SK-N-SH (cell line): ENCODE data around the gene MON1B. TPM values are rescaled to one million over a fixed set of nuclear protein-coding genes. Genes with fewer than 3 reads are reported as not detected.

Experiments
- CTCF ChIA-PET: fragments of 300-600, 350-600 bp; formaldehyde crosslinking; extraction: SDS; loops from one replicate; lab custom pipeline; 2021; lab: Yijun Ruan, JAX
- POLR2A ChIA-PET: fragments of 350-600 bp; sonication (Branson Sonifier 250); formaldehyde crosslinking; extraction: SDS; loops from one replicate; lab custom pipeline; 2020; ENCODE audit warnings: antibody characterized with exemption, inconsistent platforms; lab: Yijun Ruan, JAX
- DNase-seq: peaks from one replicate; pipeline ENCODE4 v3.0.0; 2012
- H2AFZ ChIP-seq: fragments of 200-600 bp; sonication (generic); 2 replicates; pipeline ENCODE4 v1.8.1; 2016; ENCODE audit warnings: antibody characterized with exemption, mild to moderate bottlenecking, low read depth
- H3F3A ChIP-seq: fragments of 200-600 bp; sonication (generic); replicated peaks from 2 replicates; pipeline ENCODE3; 2016; ENCODE audit warnings: antibody characterized with exemption, mild to moderate bottlenecking; ENCODE audit not compliant: insufficient read depth
- H3K27ac ChIP-seq, 2 experiments: fragments of 200-500 bp in 1 of 2; fragments of 200-600 bp in 1 of 2; sonication (Bioruptor generic) in 1 of 2; sonication (generic), shearing (Covaris generic) in 1 of 2; 2 replicates each; pipeline versions ENCODE4 v1.5.1 to v1.6.1; 2014 to 2016; ENCODE audit warnings: low read depth in 2 of 2, inconsistent platforms in 1 of 2, low read length in 1 of 2, mild to moderate bottlenecking in 1 of 2, mixed read lengths in 1 of 2
- H3K27me3 ChIP-seq: fragments of 200-600 bp; sonication (generic), shearing (Covaris generic); 2 replicates; pipeline ENCODE4 v1.6.1; 2016; ENCODE audit warnings: mixed run types; ENCODE audit not compliant: insufficient read depth
- H3K36me3 ChIP-seq, 2 experiments: fragments of 200-500 bp in 1 of 2; fragments of 200-600 bp in 1 of 2; sonication (Bioruptor generic) in 1 of 2; sonication (generic) in 1 of 2; replicated peaks in 1 of 2; 2 replicates each; pipeline versions ENCODE3 to v1.5.1; 2014 to 2016; ENCODE audit warnings: low read length in 1 of 2, mild to moderate bottlenecking in 1 of 2; ENCODE audit not compliant: insufficient read depth in 2 of 2, control insufficient read depth in 1 of 2
- H3K4me1 ChIP-seq, 2 experiments: fragments of 200-500 bp in 1 of 2; fragments of 200-600 bp in 1 of 2; sonication (Bioruptor generic) in 1 of 2; sonication (generic), shearing (Covaris generic) in 1 of 2; 2 replicates each; pipeline versions ENCODE4 v1.5.1 to v1.6.1; 2014 to 2016; ENCODE audit warnings: low read depth in 1 of 2, low read length in 1 of 2, mixed run types in 1 of 2; ENCODE audit not compliant: insufficient read depth in 2 of 2, control insufficient read depth in 1 of 2
- H3K4me2 ChIP-seq: fragments of 200-600 bp; sonication (generic), shearing (Covaris generic); 2 replicates; pipeline ENCODE4 v1.6.1; 2017; ENCODE audit warnings: mixed run types
- H3K4me3 ChIP-seq, 2 experiments: fragments of 200-500 bp in 1 of 2; fragments of 200-600 bp in 1 of 2; sonication (Bioruptor generic) in 1 of 2; sonication (generic), shearing (Covaris generic) in 1 of 2; 2 replicates each; pipeline versions ENCODE4 v1.5.1 to v1.8.1; 2014 to 2016; ENCODE audit warnings: low read depth in 2 of 2, inconsistent platforms in 1 of 2, low read length in 1 of 2, mild to moderate bottlenecking in 1 of 2, mixed read lengths in 1 of 2, moderate library complexity in 1 of 2
- H3K79me2 ChIP-seq: fragments of 200-600 bp; sonication (generic); 2 replicates; pipeline ENCODE4 v1.8.1; 2017; ENCODE audit warnings: mild to moderate bottlenecking; ENCODE audit not compliant: insufficient read depth
- H3K9ac ChIP-seq: fragments of 200-600 bp; sonication (generic); 2 replicates; pipeline ENCODE4 v1.6.1; 2017; ENCODE audit warnings: mixed run types
- H3K9me2 ChIP-seq: fragments of 200-600 bp; sonication (generic); 2 replicates; pipeline ENCODE4 v1.6.1; 2017; ENCODE audit warnings: mixed run types
- H3K9me3 ChIP-seq: fragments of 200-600 bp; sonication (generic); 2 replicates; pipeline ENCODE4 v1.6.1; 2017; ENCODE audit warnings: mixed run types, mild to moderate bottlenecking, moderate library complexity
- H4K20me1 ChIP-seq: fragments of 200-600 bp; sonication (generic); 2 replicates; pipeline ENCODE4 v1.6.1; 2017; ENCODE audit warnings: mild to moderate bottlenecking, mixed run types; ENCODE audit not compliant: insufficient read depth
- CHD2 ChIP-seq: fragments of 150-350 bp; IDR thresholded peaks from 2 replicates; pipeline ENCODE4 v1.6.1; 2018; ENCODE audit warnings: low read length; ENCODE audit not compliant: partially characterized antibody
- CTCF ChIP-seq: fragments of 200-600 bp; sonication (generic); IDR thresholded peaks from 2 replicates; pipeline ENCODE4 v1.6.1; 2017; ENCODE audit warnings: antibody characterized with exemption, mild to moderate bottlenecking, moderate library complexity
- ELF1 ChIP-seq: IDR thresholded peaks from 2 replicates; pipeline ENCODE4 v1.4.0; 2012
- FOXJ3 ChIP-seq: sonication (generic); formaldehyde crosslinking; IDR thresholded peaks from 2 replicates; pipeline ENCODE4 v1.5.1; 2020; ENCODE audit warnings: mild to moderate bottlenecking, missing genetic modification reagents
- FOXM1 ChIP-seq: IDR thresholded peaks from 2 replicates; pipeline ENCODE4 v1.4.0; 2012; ENCODE audit warnings: low read depth, mild to moderate bottlenecking
- GABPA ChIP-seq: IDR thresholded peaks from 2 replicates; pipeline ENCODE4 v1.4.0; 2012; ENCODE audit warnings: low read depth, mild to moderate bottlenecking
- GATA2 ChIP-seq: sonication (generic); formaldehyde crosslinking; IDR thresholded peaks from 2 replicates; pipeline ENCODE4 v1.5.0; 2020; ENCODE audit warnings: mild to moderate bottlenecking, missing genetic modification reagents
- IRF3 ChIP-seq: fragments of 150-350 bp; IDR thresholded peaks from 2 replicates; pipeline ENCODE4 v1.6.1; 2016; ENCODE audit warnings: mild to moderate bottlenecking, low read depth, low read length
- JUND ChIP-seq: IDR thresholded peaks from 2 replicates; pipeline ENCODE4 v1.4.0; 2012
- MEF2A ChIP-seq: IDR thresholded peaks from 2 replicates; pipeline ENCODE4 v1.4.0; 2012; ENCODE audit warnings: low read depth, borderline replicate concordance
- MXI1 ChIP-seq: IDR thresholded peaks from 2 replicates; pipeline ENCODE4 v1.6.1; 2012; ENCODE audit warnings: mild to moderate bottlenecking, low read depth, low read length, improper control_type of control experiment
- NRF1 ChIP-seq: IDR thresholded peaks from 2 replicates; pipeline ENCODE4 v1.6.1; 2012; ENCODE audit warnings: low read depth, mild to moderate bottlenecking, low read length
- RAD21 ChIP-seq: IDR thresholded peaks from 2 replicates; pipeline ENCODE4 v1.6.1; 2012; ENCODE audit warnings: mild to moderate bottlenecking, low read length
- RCOR1 ChIP-seq: fragments of 150-350 bp; IDR thresholded peaks from 2 replicates; pipeline ENCODE4 v1.6.1; 2017; ENCODE audit warnings: antibody characterized with exemption, low read length
- REST ChIP-seq: IDR thresholded peaks from 2 replicates; pipeline ENCODE4 v1.6.1; 2012; ENCODE audit warnings: mild to moderate bottlenecking, low read depth, low read length, moderate library complexity
- RFX5 ChIP-seq: IDR thresholded peaks from 2 replicates; pipeline ENCODE4 v1.6.1; 2012; ENCODE audit warnings: mild to moderate bottlenecking, improper control_type of control experiment, low read length
- RXRA ChIP-seq: IDR thresholded peaks from 2 replicates; pipeline ENCODE4 v1.4.0; 2012; ENCODE audit warnings: low read depth, mild to moderate bottlenecking, borderline replicate concordance
- SIN3A ChIP-seq: IDR thresholded peaks from 2 replicates; pipeline ENCODE4 v1.6.1; 2012; ENCODE audit warnings: low read depth, mild to moderate bottlenecking, low read length, moderate library complexity, borderline replicate concordance
- SMC3 ChIP-seq: IDR thresholded peaks from 2 replicates; pipeline ENCODE4 v1.6.1; 2012; ENCODE audit warnings: low read depth, low read length, improper control_type of control experiment
- TAF1 ChIP-seq: IDR thresholded peaks from 2 replicates; pipeline ENCODE4 v1.6.1; 2012; ENCODE audit warnings: low read depth, mild to moderate bottlenecking, low read length, moderate library complexity, borderline replicate concordance
- TCF12 ChIP-seq: IDR thresholded peaks from 2 replicates; pipeline ENCODE4 v1.4.0; 2012
- USF1 ChIP-seq: IDR thresholded peaks from 2 replicates; pipeline ENCODE4 v1.4.0; 2012; ENCODE audit warnings: low read depth, borderline replicate concordance
- YY1 ChIP-seq: IDR thresholded peaks from 2 replicates; pipeline ENCODE4 v1.4.0; 2012; ENCODE audit warnings: low read depth, mild to moderate bottlenecking
- ZBTB33 ChIP-seq: IDR thresholded peaks from 2 replicates; pipeline ENCODE4 v1.4.0; 2012; ENCODE audit warnings: low read depth, borderline replicate concordance
- WGBS: methylation state at CpG from one replicate; pipeline ENCODE4 v1.1.6; 2017; ENCODE audit warnings: low lambda C conversion rate; 5-methylcytosine and 5-hydroxymethylcytosine counted together
- polyA plus RNA-seq, 3 experiments: library from polyadenylated mRNA; depleted of rRNA; stranded (reverse); fragments of >200 nt; gene quantifications; 2 replicates each; pipeline ENCODE4 v1.2.3, GENCODE V29; 2012

The MON1B gene
- 13.5 and 16.9 TPM in 2 replicates for polyA plus RNA-seq (2012; rRNA removed)
- polyA plus RNA-seq (2012; cell fraction: cytosol; rRNA removed), result 8.0 and 10.4 TPM in 2 replicates
- polyA plus RNA-seq (2012; cell fraction: nucleus; rRNA removed), result 45.0 and 54.1 TPM in 2 replicates

GRCh38 chr16:77190478-77191258 lies at the start of gene MON1B:
Gene MON1B, plus strand, starts transcription at chr16:77191190. Its CDS starts 296 bp downstream, at chr16:77191486.
- under 1% methylated on average over 47 of the region's 63 CpGs for WGBS
- Histone ChIP-seq H3K27me3 (no peaks in the 10 kb centered on the region), H3K4me2 (peak within 1 kb of the TSS; percentile 94), H3K36me3 (peaks cover 0 to 21% of the 10 kb centered on the region in 2 experiments), H3K27ac (peak within 1 kb of the TSS; percentile 95 to 98), H3K9me3 (no peaks in the 10 kb centered on the region), H3K4me3 (peak within 1 kb of the TSS; percentile 86 to 98), H3F3A (no peaks in the 10 kb centered on the region), H3K4me1 (peaks cover 0 to 17% of the 10 kb centered on the region in 2 experiments; a peak in 3 of 4 replicates), H3K79me2 (peaks cover 28% of the 10 kb centered on the region), H3K9ac (peak within 1 kb of the TSS; percentile 78), H3K9me2 (no peaks in the 10 kb centered on the region), H4K20me1 (no peaks in the 10 kb centered on the region), H2AFZ (peak within 1 kb of the TSS; percentile 92)
- ChIA-PET POLR2A (interaction anchor here (1.0 to 1.4 kb wide), 2 partner anchors 10 to 21 kb away, joined by 3 to 6 read pairs; no protein-coding TSS in a partner anchor), CTCF (interaction anchor here (1.0 kb wide), 1 partner anchor 1389 kb away, joined by 4 read pairs; no protein-coding TSS in a partner anchor)
- peak; percentile 96 for DNase-seq
- TF ChIP-seq GABPA, result peak; percentile 91
- TF ChIP-seq SIN3A, result 0 out of 2 replicates have a peak, but pooled peaks have one; percentile 39
- TF ChIP-seq RAD21, result no peak
- TF ChIP-seq TCF12, result no peak
- no peak for TF ChIP-seq FOXM1
- TF ChIP-seq SMC3, result no peak
- no peak; the same call in 1 of the 2 replicates for TF ChIP-seq TAF1
- no peak for TF ChIP-seq CTCF
- TF ChIP-seq REST, result no peak
- no peak for TF ChIP-seq NRF1
- no peak for TF ChIP-seq RCOR1
- TF ChIP-seq MXI1, result peak; percentile 74
- no peak for TF ChIP-seq JUND
- TF ChIP-seq ZBTB33, result no peak
- no peak for TF ChIP-seq USF1
- TF ChIP-seq GATA2, result no peak
- peak; percentile 4; the same call in 1 of the 2 replicates for TF ChIP-seq YY1
- TF ChIP-seq RFX5, result no peak; the same call in 1 of the 2 replicates
- TF ChIP-seq ELF1, result peak; percentile 99
- TF ChIP-seq RXRA, result no peak
- TF ChIP-seq CHD2, result peak; percentile 58
- peak; percentile 47; the same call in 1 of the 2 replicates for TF ChIP-seq FOXJ3 (CRISPR knock-in tag)
- no peak for TF ChIP-seq MEF2A
- TF ChIP-seq IRF3, result peak; percentile 66
